Retina (tissue), 1 donor: ENCODE measurements around the gene KCNS1.

Experiments
- DNase-seq: peaks from one replicate; pipeline ENCODE4 v3.0.0-alpha.2; 2016

Gene KCNS1

DNA sequence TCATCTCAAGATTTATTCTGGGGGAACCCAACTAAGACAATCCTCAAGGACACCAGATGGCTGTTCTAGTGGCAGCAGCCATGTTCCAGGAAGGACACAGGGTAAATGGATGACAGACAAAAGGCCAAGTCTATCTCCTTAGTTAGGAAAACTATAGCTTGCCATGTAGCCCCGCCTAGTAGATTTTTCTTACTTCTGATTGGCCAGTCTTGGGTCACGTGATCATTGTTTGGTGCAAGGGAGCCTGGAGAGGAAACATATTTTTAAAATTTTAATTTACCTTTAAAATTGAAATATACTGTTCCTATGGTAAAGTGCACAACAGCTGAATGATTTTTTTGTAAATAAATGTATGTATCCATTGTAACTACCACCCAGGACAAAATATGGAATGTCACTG lies 4.4 kb upstream of the KCNS1 start:
- DNase-seq, result no peak

- DNase-seq, result no peak
Observed at GRCh38 chr20:45104786-45105185, 3.9 kb upstream of the KCNS1 start.

GRCh38 chr20:45103072-45103471 lies 2.1 kb upstream of the KCNS1 start:
- DNase-seq, result no peak

DNA sequence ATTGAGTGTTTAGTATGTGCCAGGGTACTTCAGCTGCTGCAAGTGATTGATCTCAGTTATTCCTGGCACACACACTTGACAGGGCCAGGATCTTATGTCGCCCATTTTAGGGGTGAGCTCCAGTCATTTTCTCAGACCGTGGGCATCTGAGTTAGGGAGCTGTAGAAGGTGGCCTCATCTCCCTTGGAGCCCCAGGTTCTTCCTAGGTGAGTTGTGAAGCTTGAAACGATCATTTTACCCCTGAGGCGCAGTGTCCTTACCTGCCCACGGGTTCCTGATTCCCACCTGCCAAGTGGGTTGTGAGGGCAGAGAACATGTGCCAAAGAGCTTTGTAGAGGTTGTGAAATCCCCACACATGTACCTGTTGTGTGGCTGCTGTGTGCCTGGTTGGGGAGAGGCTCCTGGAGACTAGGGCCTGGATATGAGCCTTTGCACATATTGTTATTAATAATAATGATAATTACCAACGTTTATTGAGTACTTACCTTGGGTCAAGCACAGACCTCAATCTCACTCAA lies 465 bp upstream of the KCNS1 start:
- no peak for DNase-seq

GRCh38 chr20:45098103-45098773 lies 2.7 kb downstream of the KCNS1 start:
- peak; percentile 83 for DNase-seq

DNA sequence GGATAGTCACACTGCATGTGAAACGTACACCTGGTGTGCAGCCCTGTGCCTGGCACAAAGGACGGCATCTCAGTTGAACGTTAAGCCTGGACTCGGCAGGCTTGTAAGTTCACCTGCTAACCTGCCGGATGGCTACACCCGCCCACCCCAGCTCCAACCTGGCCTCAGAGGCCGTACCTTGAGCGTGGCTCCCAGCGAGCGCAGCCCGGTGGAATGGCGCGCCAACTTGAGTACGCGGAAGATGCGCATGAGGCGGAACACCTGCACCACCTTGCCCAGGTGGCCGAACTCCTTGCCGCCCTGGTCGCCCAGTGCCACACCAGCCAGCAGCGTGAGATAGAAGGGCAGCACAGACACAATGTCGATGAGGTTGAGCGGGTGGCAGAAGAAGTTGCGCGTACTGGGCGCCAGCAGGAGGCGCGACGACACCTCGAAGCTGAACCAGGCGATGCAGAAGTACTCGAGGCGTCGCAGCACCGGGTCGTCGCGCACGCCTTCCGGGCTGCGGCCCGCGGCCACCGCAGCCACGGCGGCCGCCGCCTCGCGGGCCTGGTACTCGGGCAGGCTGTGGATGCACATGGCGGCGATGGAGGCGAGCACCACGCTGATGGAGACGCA lies 3.3 kb downstream of the KCNS1 start:
- DNase-seq, result peak; percentile 82

DNA sequence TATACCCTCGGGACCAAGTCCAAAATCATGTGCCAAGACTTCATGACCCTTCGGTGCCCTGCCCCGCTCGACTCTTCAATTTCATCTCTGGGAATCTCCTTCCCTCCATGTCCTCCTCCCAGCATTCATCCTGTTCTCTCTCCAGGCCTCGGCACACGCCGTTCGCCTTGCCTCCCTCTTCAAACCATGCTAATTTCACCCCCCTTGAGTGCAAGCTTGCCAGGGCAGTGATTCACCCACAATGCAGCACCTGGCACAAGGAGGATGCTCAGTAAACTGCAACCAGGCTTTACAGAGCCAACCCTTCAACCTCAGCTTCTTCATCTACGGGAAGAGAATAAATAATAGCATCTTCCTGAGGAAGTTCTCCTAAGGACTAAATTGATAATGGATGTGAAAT lies 4.1 kb downstream of the KCNS1 start:
- no peak for DNase-seq

DNA sequence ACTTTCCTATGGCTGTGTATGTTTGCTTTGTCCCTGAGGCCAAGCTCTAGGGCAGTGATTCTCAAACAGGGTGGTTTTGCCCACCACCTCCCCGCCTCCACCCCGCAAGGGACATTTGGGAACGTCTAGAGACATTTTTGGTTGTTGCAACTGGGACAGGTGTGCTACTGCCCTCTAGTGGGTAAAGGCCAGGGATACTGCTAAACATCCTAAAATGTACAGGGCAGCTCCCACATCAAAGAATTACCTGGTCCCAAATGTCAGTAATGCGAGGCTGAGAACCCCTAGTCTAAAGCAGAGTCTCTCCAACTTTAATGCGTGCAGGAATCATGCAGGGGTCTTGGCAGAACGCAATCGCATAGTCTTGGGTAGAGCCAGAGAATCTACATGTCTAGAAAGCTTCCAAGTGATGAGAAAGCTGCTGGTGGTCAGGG lies 5.1 kb downstream of the KCNS1 start:
- peak; percentile 43 for DNase-seq

GRCh38 chr20:45094864-45095574 lies 5.9 kb downstream of the KCNS1 start:
- DNase-seq, result no peak

GRCh38 chr20:45094201-45094600 lies 6.7 kb downstream of the KCNS1 start:
- DNase-seq, result no peak

- no peak for DNase-seq
Observed at GRCh38 chr20:45092898-45093297, 8.0 kb downstream of the KCNS1 start.

DNA sequence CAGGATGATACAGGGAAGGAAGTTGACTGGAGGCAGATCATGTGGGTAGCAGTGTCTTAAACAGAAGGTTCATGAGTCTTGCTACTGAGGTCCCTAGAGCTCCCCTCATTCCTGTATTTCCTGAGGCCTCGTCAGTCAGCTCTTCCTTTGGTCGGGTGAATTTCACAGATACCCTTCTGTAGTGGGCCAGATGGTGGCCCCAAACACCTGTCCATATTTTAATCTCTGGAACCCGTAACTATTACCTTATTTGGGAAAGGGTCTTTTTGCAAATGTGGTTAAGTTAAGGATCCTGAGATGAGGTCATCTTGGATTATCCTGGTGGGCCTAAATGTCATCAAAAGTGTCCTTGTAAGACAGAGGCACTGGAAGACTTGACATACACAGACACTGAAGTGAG lies 9.6 kb downstream of the KCNS1 start:
- DNase-seq, result no peak

DNA sequence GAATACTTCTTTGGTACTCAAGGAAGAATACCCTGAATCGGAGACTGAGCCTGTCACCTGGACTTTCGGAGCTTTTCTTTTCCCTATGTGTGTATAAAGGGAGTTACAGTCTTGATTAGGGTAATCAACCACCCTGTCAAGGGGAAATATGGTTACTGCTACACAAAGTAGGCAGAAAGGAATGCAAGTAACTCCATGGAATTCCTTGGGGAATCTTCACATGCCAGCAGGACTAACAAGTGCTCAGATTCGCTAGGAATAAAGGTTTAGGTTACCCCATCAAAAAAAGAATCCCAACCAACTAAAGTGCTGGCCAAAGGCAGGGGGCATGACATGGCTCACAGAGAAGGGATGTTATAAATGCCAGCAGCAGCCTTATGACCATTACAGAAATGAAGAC lies 10.4 kb downstream of the KCNS1 start:
- no peak for DNase-seq

DNA sequence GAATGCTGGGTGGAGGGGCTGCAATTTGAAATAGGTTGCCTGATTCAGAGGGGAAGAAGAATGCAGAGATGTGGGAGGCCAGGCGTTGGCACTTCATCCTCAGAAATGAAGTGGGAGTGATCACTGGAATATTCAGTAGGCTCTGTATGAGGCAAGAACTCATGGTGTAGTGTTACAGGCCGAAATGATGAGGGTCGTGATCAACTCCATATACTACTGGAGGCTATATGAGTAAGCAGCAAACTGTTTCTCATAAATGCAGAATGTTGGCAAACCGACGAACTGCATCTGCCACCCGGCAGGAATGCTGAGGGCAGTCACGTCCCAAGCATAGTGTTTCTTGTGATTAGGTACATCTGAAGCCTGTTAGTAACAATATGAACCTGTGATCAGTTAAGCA lies 12.7 kb downstream of the KCNS1 start:
- DNase-seq, result no peak

GRCh38 chr20:45087814-45088213 lies 13.1 kb downstream of the KCNS1 start:
- no peak for DNase-seq

- no peak for DNase-seq
Observed at GRCh38 chr20:45087097-45087790, 13.7 kb downstream of the KCNS1 start.

DNA sequence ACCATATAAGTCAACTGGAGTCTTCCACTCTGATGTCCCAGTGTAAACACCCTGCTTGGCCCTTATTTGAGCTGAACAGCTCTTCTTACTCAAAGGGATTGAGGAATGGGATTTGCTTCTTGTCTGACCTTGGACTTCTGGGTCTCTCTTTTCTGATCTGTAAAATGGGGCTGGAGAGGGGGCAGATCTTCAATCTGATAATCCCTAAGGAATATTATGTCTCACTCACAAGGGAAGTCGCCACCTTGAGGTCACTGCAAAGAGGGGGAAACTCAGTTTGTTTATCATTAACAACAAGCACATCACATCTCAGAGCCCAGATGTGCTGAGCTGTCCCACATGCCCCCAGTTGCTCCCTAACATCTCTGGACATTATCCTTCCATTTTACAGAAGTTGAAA lies 15.1 kb downstream of the KCNS1 start:
- DNase-seq, result no peak

DNA sequence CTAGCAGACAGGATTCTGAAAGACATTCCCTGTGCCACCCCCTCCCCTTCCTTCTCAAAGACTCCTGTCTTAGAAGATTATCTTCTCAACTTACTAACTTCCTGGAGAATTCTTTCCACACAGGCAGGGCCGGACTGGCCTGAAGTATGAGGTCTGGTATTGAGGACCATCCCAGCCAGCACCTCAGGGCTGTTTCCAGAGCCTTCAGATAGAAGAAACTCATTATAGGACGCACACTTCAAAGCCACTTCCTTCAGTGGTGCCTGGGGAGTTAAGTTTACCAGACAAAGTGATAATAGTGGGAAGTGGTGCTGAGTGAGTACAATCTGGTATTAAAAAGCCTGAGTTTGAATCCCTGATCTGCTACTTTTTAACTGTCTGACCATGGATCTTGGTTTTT lies 15.6 kb downstream of the KCNS1 start:
- no peak for DNase-seq

DNA sequence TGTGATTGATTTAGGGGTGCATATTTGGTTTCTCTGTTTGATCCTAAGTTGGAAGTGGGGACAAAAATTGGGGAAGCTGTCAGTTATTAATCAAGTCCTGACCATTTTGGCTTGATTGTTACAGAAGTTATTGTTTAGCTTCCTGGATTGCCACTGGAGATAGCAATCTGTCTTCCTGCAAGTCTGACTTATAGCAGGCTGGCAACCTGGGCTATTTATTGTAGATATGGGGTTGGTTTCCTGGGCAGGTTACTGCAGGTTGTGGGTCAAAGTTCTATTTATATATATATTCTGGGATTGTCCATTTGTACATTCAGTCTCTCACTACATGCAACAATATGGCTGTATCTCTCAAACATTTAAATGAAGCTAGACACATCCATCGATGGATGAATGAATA lies 17.8 kb downstream of the KCNS1 start:
- no peak for DNase-seq

- DNase-seq, result no peak
Observed at GRCh38 chr20:45082468-45082867, 18.5 kb downstream of the KCNS1 start.

GRCh38 chr20:45080867-45081624 lies 19.9 kb downstream of the KCNS1 start:
- no peak for DNase-seq

DNA sequence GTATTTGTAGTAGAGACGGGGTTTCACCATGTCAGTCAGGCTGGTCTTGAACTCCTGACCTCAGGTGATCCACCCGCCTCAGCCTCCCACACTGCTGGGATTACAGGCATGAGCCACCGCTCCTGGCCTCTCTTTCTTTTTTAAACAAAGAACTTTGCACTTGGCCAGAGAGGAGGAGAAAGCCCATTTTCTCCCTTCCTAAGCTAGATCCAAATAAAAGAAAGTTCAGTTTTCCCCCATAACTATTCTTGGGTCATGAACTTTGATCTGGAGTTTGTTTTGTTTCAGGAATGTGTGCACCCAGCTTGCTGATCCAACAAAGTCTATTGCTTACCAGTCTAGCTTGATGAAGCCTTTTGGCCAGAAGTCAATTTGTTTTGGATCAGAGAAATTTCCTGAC lies 23.4 kb downstream of the KCNS1 start:
- DNase-seq, result no peak

DNA sequence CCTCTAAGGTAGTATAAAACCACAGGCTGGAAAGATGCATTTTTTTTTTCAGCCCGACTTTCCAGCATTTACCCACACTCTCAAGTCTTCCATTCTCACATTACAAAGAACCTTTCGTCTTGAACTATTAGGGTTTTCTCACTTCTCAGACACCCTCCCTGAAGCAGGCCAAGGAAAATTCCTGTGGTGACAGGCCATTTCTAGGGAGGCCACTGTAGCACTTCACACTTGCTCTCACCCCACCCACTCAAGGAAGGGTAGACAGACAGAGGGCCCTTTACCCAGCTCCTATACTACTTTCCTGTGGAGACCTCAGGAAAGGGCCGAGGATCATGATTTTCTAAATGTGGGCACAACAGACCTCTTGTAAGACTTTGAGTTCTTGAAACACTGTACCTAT lies 27.7 kb downstream of the KCNS1 start:
- DNase-seq, result no peak
